Vagina (tissue), 2 donors: ENCODE measurements around the gene LRMDA.

ENCODE experiments used
- POLR2A ChIP-seq, 2 donors: fragments of 450-650 bp; IDR thresholded peaks; one replicate each; pipeline ENCODE4 v1.6.1; 2017; ENCODE audit warnings: antibody characterized with exemption in 2 of 2, mild to moderate bottlenecking in 2 of 2, moderate library complexity in 2 of 2
- POLR2AphosphoS5 ChIP-seq, 2 donors: sonication (generic); formaldehyde crosslinking; IDR thresholded peaks; one replicate each; pipeline ENCODE4 v1.9.0; 2017; ENCODE audit warnings: antibody characterized with exemption in 2 of 2, mild to moderate bottlenecking in 2 of 2, low read depth in 1 of 2; ENCODE audit not compliant: insufficient read depth in 1 of 2
- TF ChIP-seq, protein P1 (sequence below), 3 experiments: fragments of 450-650 bp in 2 of 3; fragments of 200-600 bp in 1 of 3; sonication (generic) in 1 of 3; IDR thresholded peaks; one replicate each; pipeline ENCODE4 v1.5.1; 2017 to 2019; ENCODE audit warnings: antibody characterized with exemption in 3 of 3, mild to moderate bottlenecking in 2 of 3, moderate library complexity in 2 of 3

- TF ChIP-seq POLR2AphosphoS5 (IDR thresholded peaks at IDR 0.05; ENCODE audit: insufficient read depth in 1 of 2, low read depth in 1 of 2) (no peak), POLR2A (IDR thresholded peaks at IDR 0.05) (no peak)
- TF ChIP-seq, protein P1, sequence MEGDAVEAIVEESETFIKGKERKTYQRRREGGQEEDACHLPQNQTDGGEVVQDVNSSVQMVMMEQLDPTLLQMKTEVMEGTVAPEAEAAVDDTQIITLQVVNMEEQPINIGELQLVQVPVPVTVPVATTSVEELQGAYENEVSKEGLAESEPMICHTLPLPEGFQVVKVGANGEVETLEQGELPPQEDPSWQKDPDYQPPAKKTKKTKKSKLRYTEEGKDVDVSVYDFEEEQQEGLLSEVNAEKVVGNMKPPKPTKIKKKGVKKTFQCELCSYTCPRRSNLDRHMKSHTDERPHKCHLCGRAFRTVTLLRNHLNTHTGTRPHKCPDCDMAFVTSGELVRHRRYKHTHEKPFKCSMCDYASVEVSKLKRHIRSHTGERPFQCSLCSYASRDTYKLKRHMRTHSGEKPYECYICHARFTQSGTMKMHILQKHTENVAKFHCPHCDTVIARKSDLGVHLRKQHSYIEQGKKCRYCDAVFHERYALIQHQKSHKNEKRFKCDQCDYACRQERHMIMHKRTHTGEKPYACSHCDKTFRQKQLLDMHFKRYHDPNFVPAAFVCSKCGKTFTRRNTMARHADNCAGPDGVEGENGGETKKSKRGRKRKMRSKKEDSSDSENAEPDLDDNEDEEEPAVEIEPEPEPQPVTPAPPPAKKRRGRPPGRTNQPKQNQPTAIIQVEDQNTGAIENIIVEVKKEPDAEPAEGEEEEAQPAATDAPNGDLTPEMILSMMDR (IDR thresholded peaks at IDR 0.05): no peak
Measured at GRCh38 chr10:75905490-75905889, 474.1 kb downstream of the LRMDA start.
